ENCODE results near the gene MTMR10.

Gene MTMR10

DNA sequence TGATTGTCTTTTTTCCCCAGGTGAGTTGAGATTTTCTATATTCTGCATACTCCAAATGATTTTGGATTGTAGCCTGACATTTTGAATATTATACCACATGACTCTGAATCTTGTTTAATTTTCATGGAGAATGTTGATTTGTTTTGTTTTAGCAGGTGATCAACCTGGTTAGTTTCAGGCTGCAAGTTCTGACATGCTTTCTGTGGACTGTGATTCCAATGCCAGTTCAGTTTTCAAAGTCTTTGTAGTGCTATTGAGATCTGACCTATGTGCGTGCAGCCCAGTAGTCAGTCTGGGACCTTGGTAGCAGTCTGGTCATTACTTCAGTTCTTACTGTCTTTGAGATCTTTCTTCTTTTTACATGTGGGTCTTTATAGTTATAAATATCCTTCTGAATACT, 18.6 kb upstream of the MTMR10 start:
- no peak overlapping the region for H2AFZ ChIP-seq (ENCODE audit: low read depth, low read length)
- no peak overlapping the region for H3K4me3 ChIP-seq (ENCODE audit: low read depth in 1 of 2, low read length in 2 of 2)
- H3K9ac ChIP-seq (ENCODE audit: low read depth, low read length) = no peak overlapping the region
- ATAC-seq (ENCODE audit: insufficient read depth, low read depth) (no peak), DNase-seq (no peak)
- H3K27me3 ChIP-seq (ENCODE audit: insufficient read depth, low read length, poor library complexity) = peaks cover 7% of the 10 kb centered on the region
- H3K36me3 ChIP-seq (ENCODE audit: insufficient read depth, low read length) = no peaks in the 10 kb centered on the region
- no peaks in the 10 kb centered on the region for H3K79me2 ChIP-seq (ENCODE audit: insufficient read depth, low read length)
- no peak overlapping the region for H3K4me2 ChIP-seq (ENCODE audit: insufficient read depth, low read length)
- no peak for TF ChIP-seq EZH2 (IDR thresholded peaks at IDR 0.05; ENCODE audit: borderline replicate concordance, low read depth, low read length, severe bottlenecking)
- TF ChIP-seq, protein P1, sequence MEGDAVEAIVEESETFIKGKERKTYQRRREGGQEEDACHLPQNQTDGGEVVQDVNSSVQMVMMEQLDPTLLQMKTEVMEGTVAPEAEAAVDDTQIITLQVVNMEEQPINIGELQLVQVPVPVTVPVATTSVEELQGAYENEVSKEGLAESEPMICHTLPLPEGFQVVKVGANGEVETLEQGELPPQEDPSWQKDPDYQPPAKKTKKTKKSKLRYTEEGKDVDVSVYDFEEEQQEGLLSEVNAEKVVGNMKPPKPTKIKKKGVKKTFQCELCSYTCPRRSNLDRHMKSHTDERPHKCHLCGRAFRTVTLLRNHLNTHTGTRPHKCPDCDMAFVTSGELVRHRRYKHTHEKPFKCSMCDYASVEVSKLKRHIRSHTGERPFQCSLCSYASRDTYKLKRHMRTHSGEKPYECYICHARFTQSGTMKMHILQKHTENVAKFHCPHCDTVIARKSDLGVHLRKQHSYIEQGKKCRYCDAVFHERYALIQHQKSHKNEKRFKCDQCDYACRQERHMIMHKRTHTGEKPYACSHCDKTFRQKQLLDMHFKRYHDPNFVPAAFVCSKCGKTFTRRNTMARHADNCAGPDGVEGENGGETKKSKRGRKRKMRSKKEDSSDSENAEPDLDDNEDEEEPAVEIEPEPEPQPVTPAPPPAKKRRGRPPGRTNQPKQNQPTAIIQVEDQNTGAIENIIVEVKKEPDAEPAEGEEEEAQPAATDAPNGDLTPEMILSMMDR (IDR thresholded peaks at IDR 0.05; ENCODE audit: borderline replicate concordance, extremely low read depth, low read length, poor library complexity, severe bottlenecking) = no peak
- H3K27ac ChIP-seq (ENCODE audit: low read length) = no peak overlapping the region
- peaks cover 7% of the 10 kb centered on the region for H3K9me3 ChIP-seq (ENCODE audit: insufficient read depth, low read length, severe bottlenecking)
- no peaks in the 10 kb centered on the region for H3K4me1 ChIP-seq (ENCODE audit: insufficient read depth, low read length)
- no peaks in the 10 kb centered on the region for H4K20me1 ChIP-seq (ENCODE audit: insufficient read depth, low read length)

DNA sequence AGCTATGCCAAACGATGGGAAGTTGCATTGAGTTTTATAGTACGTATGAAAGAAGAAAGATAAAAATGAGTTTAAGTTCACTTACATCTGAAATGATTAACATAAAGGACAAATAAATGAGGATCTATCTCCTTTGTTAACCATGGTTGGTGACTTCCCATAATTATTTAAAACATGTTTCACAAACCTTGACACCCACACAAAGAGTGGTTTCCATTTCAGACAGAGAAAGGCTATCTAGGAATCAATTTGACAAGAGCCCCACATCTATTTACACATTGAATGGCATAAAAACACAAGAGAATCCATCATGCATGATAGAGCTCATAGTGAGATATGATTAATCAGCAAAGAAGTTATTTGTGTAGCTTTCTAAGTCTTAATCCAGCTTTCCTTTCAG, 14.2 kb upstream of the MTMR10 start:
- H3K27ac ChIP-seq (ENCODE audit: low read length) = no peak overlapping the region
- TF ChIP-seq EZH2 (IDR thresholded peaks at IDR 0.05; ENCODE audit: borderline replicate concordance, low read depth, low read length, severe bottlenecking) = no peak
- TF ChIP-seq, protein P1 (IDR thresholded peaks at IDR 0.05; ENCODE audit: borderline replicate concordance, extremely low read depth, low read length, poor library complexity, severe bottlenecking) = no peak

DNA sequence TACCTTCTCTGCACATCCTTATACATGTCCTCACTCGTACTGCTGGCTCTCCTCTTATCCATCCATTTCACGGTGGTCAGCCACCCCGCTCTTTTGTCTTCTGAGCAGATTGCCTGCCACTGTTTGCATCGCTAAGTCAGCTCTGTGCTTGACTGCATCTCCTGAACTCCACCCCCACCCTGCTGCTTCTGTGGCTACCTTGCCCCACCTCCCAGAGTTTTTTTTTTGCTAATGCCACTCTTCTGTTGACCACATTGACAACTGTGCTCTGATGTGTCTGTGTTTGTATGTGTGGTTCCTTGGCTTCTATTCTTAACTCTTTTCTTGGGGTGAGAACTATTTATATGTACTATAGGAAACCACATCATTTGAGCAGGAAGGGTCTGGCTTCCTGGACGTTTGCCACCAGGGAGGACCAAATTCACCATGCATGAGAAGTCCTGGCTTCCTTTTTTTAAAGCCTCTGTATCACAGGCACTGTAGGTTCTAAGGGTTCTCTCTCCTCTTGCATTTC, 12.8 kb upstream of the MTMR10 start:
- H2AFZ ChIP-seq (ENCODE audit: low read depth, low read length) = no peak overlapping the region
- TF ChIP-seq EZH2 (IDR thresholded peaks at IDR 0.05; ENCODE audit: borderline replicate concordance, low read depth, low read length, severe bottlenecking) = no peak
- TF ChIP-seq, protein P1 (IDR thresholded peaks at IDR 0.05; ENCODE audit: borderline replicate concordance, extremely low read depth, low read length, poor library complexity, severe bottlenecking) = no peak
- H3K36me3 ChIP-seq (ENCODE audit: insufficient read depth, low read length) = no peaks in the 10 kb centered on the region
- no peak overlapping the region for H3K4me3 ChIP-seq (ENCODE audit: low read depth in 1 of 2, low read length in 2 of 2)
- no peaks in the 10 kb centered on the region for H3K9me3 ChIP-seq (ENCODE audit: insufficient read depth, low read length, severe bottlenecking)
- H4K20me1 ChIP-seq (ENCODE audit: insufficient read depth, low read length) = no peaks in the 10 kb centered on the region
- ATAC-seq (ENCODE audit: insufficient read depth, low read depth) (no peak), DNase-seq (no peak)
- H3K27ac ChIP-seq (ENCODE audit: low read length) = no peak overlapping the region
- peaks cover 14% of the 10 kb centered on the region for H3K27me3 ChIP-seq (ENCODE audit: insufficient read depth, low read length, poor library complexity)
- no peaks in the 10 kb centered on the region for H3K79me2 ChIP-seq (ENCODE audit: insufficient read depth, low read length)
- H3K4me2 ChIP-seq (ENCODE audit: insufficient read depth, low read length) = no peak overlapping the region
- no peak overlapping the region for H3K9ac ChIP-seq (ENCODE audit: low read depth, low read length)
- no peaks in the 10 kb centered on the region for H3K4me1 ChIP-seq (ENCODE audit: insufficient read depth, low read length)

More for the DNA sequence above, 14.2 kb upstream of the MTMR10 start:
- no peaks in the 10 kb centered on the region for H3K36me3 ChIP-seq (ENCODE audit: insufficient read depth, low read length)
- ATAC-seq (ENCODE audit: insufficient read depth, low read depth) = no peak
- H3K4me1 ChIP-seq (ENCODE audit: insufficient read depth, low read length) = no peaks in the 10 kb centered on the region
- H3K79me2 ChIP-seq (ENCODE audit: insufficient read depth, low read length) = no peaks in the 10 kb centered on the region
- no peak for DNase-seq
- H4K20me1 ChIP-seq (ENCODE audit: insufficient read depth, low read length) = no peaks in the 10 kb centered on the region
- no peak overlapping the region for H3K4me2 ChIP-seq (ENCODE audit: insufficient read depth, low read length)
- H3K27me3 ChIP-seq (ENCODE audit: insufficient read depth, low read length, poor library complexity) = peaks cover 14% of the 10 kb centered on the region
- no peak overlapping the region for H2AFZ ChIP-seq (ENCODE audit: low read depth, low read length)
- H3K9me3 ChIP-seq (ENCODE audit: insufficient read depth, low read length, severe bottlenecking) = no peaks in the 10 kb centered on the region
- no peak overlapping the region for H3K9ac ChIP-seq (ENCODE audit: low read depth, low read length)
- no peak overlapping the region for H3K4me3 ChIP-seq (ENCODE audit: low read depth in 1 of 2, low read length in 2 of 2)

DNA sequence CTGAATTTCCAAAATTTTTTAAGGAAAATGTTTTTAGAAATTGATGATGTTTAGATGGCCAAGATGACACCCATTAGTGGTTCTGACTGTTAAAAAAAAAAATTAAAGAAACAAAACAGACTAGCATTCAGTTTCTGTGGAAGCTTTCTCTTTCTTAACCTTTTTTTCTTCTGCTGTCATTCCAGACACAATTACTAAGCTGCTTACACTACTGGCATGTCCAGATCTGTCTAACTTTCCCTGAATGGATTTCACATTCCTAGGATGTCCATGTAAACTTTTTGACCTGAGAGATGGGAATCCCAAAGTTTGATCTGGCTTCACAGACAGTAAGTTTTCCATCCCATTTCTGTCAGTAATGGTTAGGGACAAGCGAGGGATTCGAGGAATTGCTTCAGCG, 10.3 kb upstream of the MTMR10 start:
- Histone ChIP-seq H3K79me2 (ENCODE audit: insufficient read depth, low read length) (no peaks in the 10 kb centered on the region), H4K20me1 (ENCODE audit: insufficient read depth, low read length) (no peaks in the 10 kb centered on the region), H3K4me1 (ENCODE audit: insufficient read depth, low read length) (no peaks in the 10 kb centered on the region), H3K4me3 (ENCODE audit: low read depth in 1 of 2, low read length in 2 of 2) (no peak overlapping the region), H3K27me3 (ENCODE audit: insufficient read depth, low read length, poor library complexity) (peaks cover 7% of the 10 kb centered on the region), H2AFZ (ENCODE audit: low read depth, low read length) (no peak overlapping the region), H3K9me3 (ENCODE audit: insufficient read depth, low read length, severe bottlenecking) (no peaks in the 10 kb centered on the region), H3K4me2 (ENCODE audit: insufficient read depth, low read length) (no peak overlapping the region), H3K36me3 (ENCODE audit: insufficient read depth, low read length) (no peaks in the 10 kb centered on the region), H3K27ac (ENCODE audit: low read length) (no peak overlapping the region), H3K9ac (ENCODE audit: low read depth, low read length) (no peak overlapping the region)
- TF ChIP-seq, protein P1 (IDR thresholded peaks at IDR 0.05; ENCODE audit: borderline replicate concordance, extremely low read depth, low read length, poor library complexity, severe bottlenecking) = no peak
- no peak for TF ChIP-seq EZH2 (IDR thresholded peaks at IDR 0.05; ENCODE audit: borderline replicate concordance, low read depth, low read length, severe bottlenecking)
- ATAC-seq (ENCODE audit: insufficient read depth, low read depth) = no peak
- DNase-seq = no peak

Data from DND-41 (cell line).